PC-3 (cell line): ENCODE results near the gene SLC19A2. TPM values are rescaled to one million over a fixed set of nuclear protein-coding genes. Genes with fewer than 3 reads are reported as not detected.

Experiments used
- ATAC-seq: fragments of 200-7000 bp; cut with Tn5 transposase; 2 replicates; pipeline ENCODE4 v1.9.1; 2020; ENCODE audit warnings: mild to moderate bottlenecking, moderate library complexity
- BruUV-seq: library from RNA; stranded (reverse); fragments of 400-500 nt; replicated peaks from 2 replicates; lab custom pipeline; 2021; lab: Mats Ljungman, UMichigan
- CTCF ChIA-PET: fragments of 300-600 bp; sonication (Branson Sonifier 250); formaldehyde crosslinking; loops from one replicate; lab custom pipeline; 2022; ENCODE audit warnings: antibody characterized with exemption; lab: Charles Lee
- POLR2A ChIA-PET: fragments of 300-600 bp; sonication (Branson Sonifier 250); formaldehyde crosslinking; loops from one replicate; lab custom pipeline; 2022; ENCODE audit warnings: antibody characterized with exemption; ENCODE audit not compliant: unreplicated experiment; lab: Charles Lee
- DNase-seq: peaks from one replicate; pipeline ENCODE4 v3.0.0-alpha.2; 2015
- H2AFZ ChIP-seq: fragments of 300-600 bp; sonication (generic); 2 replicates; pipeline ENCODE4 v1.6.0; 2016; ENCODE audit warnings: antibody characterized with exemption, low read length
- H3F3A ChIP-seq: fragments of 300-600 bp; sonication (generic); one replicate; pipeline ENCODE4 v1.6.0; 2017; ENCODE audit warnings: antibody characterized with exemption, low read length, control low read depth, mild to moderate bottlenecking; ENCODE audit not compliant: unreplicated experiment
- H3K27ac ChIP-seq: fragments of 300-600 bp; sonication (generic); 2 replicates; pipeline ENCODE4 v1.5.1; 2016; ENCODE audit warnings: mild to moderate bottlenecking, low read length
- H3K27me3 ChIP-seq: fragments of 300-600 bp; sonication (generic); 2 replicates; pipeline ENCODE4 v1.6.1; 2016; ENCODE audit warnings: low read length, mixed read lengths
- H3K36me3 ChIP-seq: fragments of 300-600 bp; sonication (generic); 2 replicates; pipeline ENCODE4 v1.6.1; 2016; ENCODE audit warnings: low read depth, mixed run types, low read length, mixed read lengths
- H3K4me1 ChIP-seq: fragments of 300-600 bp; sonication (generic); 2 replicates; pipeline ENCODE4 v1.5.1; 2016; ENCODE audit warnings: low read length; ENCODE audit not compliant: insufficient read depth
- H3K4me2 ChIP-seq: fragments of 300-600 bp; sonication (generic); 2 replicates; pipeline ENCODE4 v1.6.0; 2016; ENCODE audit warnings: low read length
- H3K4me3 ChIP-seq: fragments of 300-600 bp; sonication (generic); 2 replicates; pipeline ENCODE4 v1.5.1; 2016; ENCODE audit warnings: mild to moderate bottlenecking, low read length, mixed read lengths
- H3K79me2 ChIP-seq: fragments of 300-600 bp; sonication (generic); 2 replicates; pipeline ENCODE4 v1.6.1; 2017; ENCODE audit warnings: low read length, mixed read lengths
- H3K9ac ChIP-seq: fragments of 300-600 bp; sonication (generic); 2 replicates; pipeline ENCODE4 v1.6.0; 2016; ENCODE audit warnings: mild to moderate bottlenecking, low read length
- H3K9me2 ChIP-seq: fragments of 300-600 bp; sonication (generic); replicated peaks from 2 replicates; pipeline ENCODE4 v1.6.1; 2016; ENCODE audit warnings: mixed run types, low read length, mixed read lengths
- H3K9me3 ChIP-seq: fragments of 300-600 bp; sonication (generic); 2 replicates; pipeline ENCODE4 v1.6.1; 2016; ENCODE audit warnings: low read length, mixed read lengths
- H4K20me1 ChIP-seq: fragments of 300-600 bp; sonication (generic); 2 replicates; pipeline ENCODE4 v1.6.1; 2016; ENCODE audit warnings: low read length, mixed read lengths
- CTCF ChIP-seq: fragments of 300-600 bp; sonication (generic); conservative IDR thresholded peaks from 2 replicates; pipeline ENCODE4 v1.5.1; 2017; ENCODE audit warnings: antibody characterized with exemption, low read depth, mild to moderate bottlenecking, low read length
- EZH2 ChIP-seq: fragments of 300-600 bp; sonication (generic); IDR thresholded peaks from one replicate; pipeline ENCODE4 v1.6.1; 2017; ENCODE audit warnings: antibody characterized with exemption, mild to moderate bottlenecking, low read length; ENCODE audit not compliant: unreplicated experiment
- EZH2phosphoT487 ChIP-seq: fragments of 300-600 bp; sonication (generic); IDR thresholded peaks from 2 replicates; pipeline ENCODE4 v1.6.1; 2018; ENCODE audit warnings: mild to moderate bottlenecking, antibody characterized with exemption, low read length, borderline replicate concordance
- intact Hi-C: fragments of 100-400 bp; cut with micrococcal nuclease; formaldehyde crosslinking; loops from 2 replicates; pipeline ENCODE4 v1.9.0; 2023
- total RNA-seq: library from RNA; depleted of rRNA; stranded (reverse); fragments of >200 nt; gene quantifications from 2 replicates; pipeline ENCODE4 v1.2.3, GENCODE V29; 2014

SLC19A2 gene
- total RNA-seq, 1 experiment from 2014 or later: 11.0 TPM

GRCh38 chr1:169491845-169492281, 6.1 kb upstream of the SLC19A2 start:
- H3K27me3 ChIP-seq: no peaks in the 10 kb centered on the region
- BruUV-seq: no TSS peak
- no peak overlapping the region for H3K4me2 ChIP-seq
- no peak for ATAC-seq
- H3K4me3 ChIP-seq: no peak overlapping the region
- CTCF ChIA-PET: no interaction called here
- no peak overlapping the region for H3K9ac ChIP-seq
- POLR2A ChIA-PET: no interaction called here
- DNase-seq: no peak
- H3K79me2 ChIP-seq: 0 out of 2 replicates have a peak, but pooled peaks cover 3% of the 10 kb centered on the region
- no peaks in the 10 kb centered on the region for H3K9me2 ChIP-seq
- no peaks in the 10 kb centered on the region for H3F3A ChIP-seq
- no peaks in the 10 kb centered on the region for H3K36me3 ChIP-seq
- no peak overlapping the region for H2AFZ ChIP-seq
- H4K20me1 ChIP-seq: no peaks in the 10 kb centered on the region
- H3K27ac ChIP-seq: no peak overlapping the region
- no peaks in the 10 kb centered on the region for H3K9me3 ChIP-seq
- intact Hi-C loops: no loop called here
- peaks cover 16% of the 10 kb centered on the region for H3K4me1 ChIP-seq
- no peak for TF ChIP-seq CTCF
- TF ChIP-seq EZH2phosphoT487: no peak
- no peak for TF ChIP-seq EZH2

GRCh38 chr1:169488157-169488556, 2.4 kb upstream of the SLC19A2 start:
- CTCF ChIA-PET: interaction anchor here (0.5 kb wide), 1 partner anchor 22 kb away, joined by 3 read pairs; no protein-coding TSS in a partner anchor

More at GRCh38 chr1:169488157-169488556, 2.4 kb upstream of the SLC19A2 start:
- Histone ChIP-seq H3K9me3 (no peaks in the 10 kb centered on the region), H3F3A (no peaks in the 10 kb centered on the region), H2AFZ (peak overlapping the region; percentile 84), H3K27ac (no peak overlapping the region), H3K9me2 (no peaks in the 10 kb centered on the region), H3K4me2 (peak overlapping the region; percentile 88), H3K9ac (no peak overlapping the region), H3K4me3 (peak overlapping the region; percentile 76), H3K27me3 (no peaks in the 10 kb centered on the region), H4K20me1 (0 out of 2 replicates have a peak, but pooled peaks cover 11% of the 10 kb centered on the region), H3K4me1 (peaks cover 41% of the 10 kb centered on the region), H3K36me3 (no peaks in the 10 kb centered on the region), H3K79me2 (peaks cover 27% of the 10 kb centered on the region)
- POLR2A ChIA-PET: no interaction called here
- no TSS peak for BruUV-seq
- ATAC-seq: no peak
- TF ChIP-seq CTCF (no peak), EZH2phosphoT487 (no peak), EZH2 (no peak)
- no peak for DNase-seq
- intact Hi-C loops: loop anchor here (5.0 to 10.0 kb wide), 2 partner anchors 121 to 307 kb away; partner anchors contain the start of genes BLZF1, METTL18 and NME7
